HEK293 (cell line): ENCODE measurements around the gene GCAT.
A peak's percentile ranks its signal among the peaks of the same experiment; 100 is the strongest.

Experiments used
- CTCF ChIA-PET: fragments of 350-600 bp; formaldehyde crosslinking; extraction: SDS; loops from one replicate; lab custom pipeline; 2021; ENCODE audit warnings: antibody characterized with exemption; lab: Yijun Ruan, JAX
- POLR2A ChIA-PET: fragments of 300-600 bp; formaldehyde crosslinking; extraction: SDS; loops from one replicate; lab custom pipeline; 2020; ENCODE audit warnings: antibody characterized with exemption, inconsistent platforms; lab: Yijun Ruan, JAX
- H3K27ac ChIP-seq: fragments of 200-500 bp; sonication (Bioruptor generic); 2 replicates; pipeline ENCODE4 v1.5.1; 2014; ENCODE audit warnings: low read depth, low read length, control low read depth, inconsistent platforms; ENCODE audit errors: extremely low read depth
- H3K36me3 ChIP-seq, 2 experiments: fragments of 200-500 bp in 1 of 2; sonication (Bioruptor generic) in 1 of 2; 1 replicate in 1 of 2; 2 replicates in 1 of 2; pipeline ENCODE4 v1.5.1; 2014 to 2017; ENCODE audit warnings: inconsistent platforms in 2 of 2, low read length in 2 of 2; ENCODE audit not compliant: control insufficient read depth in 2 of 2, insufficient read depth in 1 of 2
- H3K4me1 ChIP-seq: fragments of 200-500 bp; sonication (Bioruptor generic); 2 replicates; pipeline ENCODE4 v1.5.1; 2014; ENCODE audit warnings: mild to moderate bottlenecking, low read length, inconsistent platforms; ENCODE audit not compliant: control insufficient read depth, insufficient read depth
- H3K4me3 ChIP-seq: 2 replicates; pipeline ENCODE4 v1.5.1; 2011; ENCODE audit warnings: low read depth, mild to moderate bottlenecking, control low read depth, low read length, moderate library complexity
- H3K9me3 ChIP-seq: fragments of 200-500 bp; sonication (Bioruptor generic); 2 replicates; pipeline ENCODE4 v1.5.1; 2014; ENCODE audit warnings: low read depth, low read length, inconsistent platforms; ENCODE audit not compliant: control insufficient read depth, insufficient read depth
- EGR2 ChIP-seq: fragments of 450-650 bp; formaldehyde crosslinking; IDR thresholded peaks from 2 replicates; pipeline ENCODE4 v1.5.1; 2016; ENCODE audit warnings: low read depth, missing biosample characterization, missing genetic modification characterization
- GFI1B ChIP-seq: fragments of 450-650 bp; formaldehyde crosslinking; IDR thresholded peaks from 2 replicates; pipeline ENCODE4 v1.5.1; 2016; ENCODE audit warnings: missing biosample characterization, missing genetic modification characterization
- IKZF3 ChIP-seq: fragments of 450-650 bp; IDR thresholded peaks from 2 replicates; pipeline ENCODE4 v1.5.0; 2018; ENCODE audit warnings: missing biosample characterization, mild to moderate bottlenecking, missing genetic modification characterization, moderate library complexity
- KLF7 ChIP-seq: fragments of 450-650 bp; formaldehyde crosslinking; IDR thresholded peaks from 2 replicates; pipeline ENCODE4 v1.5.1; 2016; ENCODE audit warnings: missing biosample characterization, missing genetic modification characterization, borderline replicate concordance
- KLF8 ChIP-seq: fragments of 450-650 bp; formaldehyde crosslinking; IDR thresholded peaks from 2 replicates; pipeline ENCODE4 v1.5.1; 2016; ENCODE audit warnings: missing biosample characterization, missing genetic modification characterization
- KLF9 ChIP-seq: fragments of 450-650 bp; formaldehyde crosslinking; IDR thresholded peaks from 2 replicates; pipeline ENCODE4 v1.5.1; 2016; ENCODE audit warnings: missing biosample characterization, missing genetic modification characterization, low read depth
- PRDM10 ChIP-seq: fragments of 450-650 bp; formaldehyde crosslinking; IDR thresholded peaks from 2 replicates; pipeline ENCODE4 v1.5.1; 2016; ENCODE audit warnings: missing biosample characterization, missing genetic modification characterization
- SCRT1 ChIP-seq: fragments of 450-650 bp; formaldehyde crosslinking; IDR thresholded peaks from 2 replicates; pipeline ENCODE4 v1.5.1; 2016; ENCODE audit warnings: missing biosample characterization, missing genetic modification characterization, borderline replicate concordance
- SP2 ChIP-seq: fragments of 450-650 bp; formaldehyde crosslinking; IDR thresholded peaks from 2 replicates; pipeline ENCODE4 v1.5.1; 2016; ENCODE audit warnings: missing biosample characterization, missing genetic modification characterization
- SP3 ChIP-seq: fragments of 450-650 bp; formaldehyde crosslinking; IDR thresholded peaks from 2 replicates; pipeline ENCODE4 v1.5.1; 2016; ENCODE audit warnings: missing biosample characterization, missing genetic modification characterization
- SP7 ChIP-seq: fragments of 450-650 bp; formaldehyde crosslinking; IDR thresholded peaks from 2 replicates; pipeline ENCODE4 v1.5.1; 2016; ENCODE audit warnings: missing biosample characterization, missing genetic modification characterization
- ZBTB1 ChIP-seq: fragments of 450-650 bp; formaldehyde crosslinking; IDR thresholded peaks from 2 replicates; pipeline ENCODE4 v1.5.1; 2016; ENCODE audit warnings: missing biosample characterization, missing genetic modification characterization
- ZBTB11 ChIP-seq: fragments of 450-650 bp; formaldehyde crosslinking; conservative IDR thresholded peaks from 2 replicates; pipeline ENCODE4 v1.5.1; 2016; ENCODE audit warnings: low read depth, missing biosample characterization, missing genetic modification characterization
- ZBTB48 ChIP-seq: fragments of 450-650 bp; formaldehyde crosslinking; IDR thresholded peaks from 2 replicates; pipeline ENCODE4 v1.5.1; 2016; ENCODE audit warnings: missing biosample characterization, missing genetic modification characterization
- ZFP37 ChIP-seq: fragments of 450-650 bp; formaldehyde crosslinking; IDR thresholded peaks from 2 replicates; pipeline ENCODE4 v1.5.1; 2016; ENCODE audit warnings: missing biosample characterization, missing genetic modification characterization
- ZNF133 ChIP-seq: fragments of 450-650 bp; formaldehyde crosslinking; IDR thresholded peaks from 2 replicates; pipeline ENCODE4 v1.5.1; 2016; ENCODE audit warnings: missing biosample characterization, missing genetic modification characterization
- ZNF157 ChIP-seq: fragments of 450-650 bp; formaldehyde crosslinking; IDR thresholded peaks from 2 replicates; pipeline ENCODE4 v1.5.1; 2016; ENCODE audit warnings: missing biosample characterization, missing genetic modification characterization
- ZNF16 ChIP-seq: fragments of 450-650 bp; formaldehyde crosslinking; IDR thresholded peaks from 2 replicates; pipeline ENCODE4 v1.5.1; 2016; ENCODE audit warnings: low read depth, missing biosample characterization, missing genetic modification characterization
- ZNF169 ChIP-seq: fragments of 450-650 bp; formaldehyde crosslinking; IDR thresholded peaks from 2 replicates; pipeline ENCODE4 v1.5.1; 2016; ENCODE audit warnings: missing biosample characterization, missing genetic modification characterization
- ZNF24 ChIP-seq: fragments of 450-650 bp; formaldehyde crosslinking; IDR thresholded peaks from 2 replicates; pipeline ENCODE4 v1.5.1; 2016; ENCODE audit warnings: missing biosample characterization, missing genetic modification characterization
- ZNF426 ChIP-seq: fragments of 450-650 bp; formaldehyde crosslinking; IDR thresholded peaks from 2 replicates; pipeline ENCODE4 v1.5.1; 2017; ENCODE audit warnings: missing biosample characterization, missing genetic modification characterization, mild to moderate bottlenecking, inconsistent platforms, moderate library complexity
- ZNF560 ChIP-seq: fragments of 450-650 bp; formaldehyde crosslinking; IDR thresholded peaks from 2 replicates; pipeline ENCODE4 v1.5.1; 2017; ENCODE audit warnings: missing biosample characterization, missing genetic modification characterization, borderline replicate concordance
- ZNF621 ChIP-seq: fragments of 450-650 bp; formaldehyde crosslinking; IDR thresholded peaks from 2 replicates; pipeline ENCODE4 v1.5.1; 2017; ENCODE audit warnings: missing biosample characterization, missing genetic modification characterization
- ZNF623 ChIP-seq: fragments of 450-650 bp; formaldehyde crosslinking; IDR thresholded peaks from 2 replicates; pipeline ENCODE4 v1.5.1; 2016; ENCODE audit warnings: missing biosample characterization, missing genetic modification characterization
- ZNF624 ChIP-seq: fragments of 450-650 bp; formaldehyde crosslinking; IDR thresholded peaks from 2 replicates; pipeline ENCODE4 v1.5.1; 2017; ENCODE audit warnings: missing biosample characterization, missing genetic modification characterization
- ZNF654 ChIP-seq: fragments of 450-650 bp; formaldehyde crosslinking; IDR thresholded peaks from 2 replicates; pipeline ENCODE4 v1.5.1; 2016; ENCODE audit warnings: low read depth, missing biosample characterization, missing genetic modification characterization
- ZNF660 ChIP-seq: fragments of 450-650 bp; IDR thresholded peaks from 2 replicates; pipeline ENCODE4 v1.5.1; 2018; ENCODE audit warnings: missing biosample characterization, mild to moderate bottlenecking, missing genetic modification characterization
- ZNF664 ChIP-seq: fragments of 450-650 bp; formaldehyde crosslinking; IDR thresholded peaks from 2 replicates; pipeline ENCODE4 v1.5.1; 2016; ENCODE audit warnings: missing biosample characterization, missing genetic modification characterization
- ZNF747 ChIP-seq: fragments of 450-650 bp; formaldehyde crosslinking; IDR thresholded peaks from 2 replicates; pipeline ENCODE4 v1.5.1; 2016; ENCODE audit warnings: missing biosample characterization, missing genetic modification characterization
- ZNF76 ChIP-seq: fragments of 450-650 bp; formaldehyde crosslinking; IDR thresholded peaks from 2 replicates; pipeline ENCODE4; 2016; ENCODE audit warnings: low read depth, missing biosample characterization, missing genetic modification characterization, borderline replicate concordance

The GCAT gene

GRCh38 chr22:37759281-37759680 is 48.5 kb upstream of the GCAT start (continued):
- TF ChIP-seq ZNF16 (tag by site-specific recombination) (no peak), KLF7 (tag by site-specific recombination) (no peak), ZNF133 (tag by site-specific recombination) (no peak), ZNF747 (no peak), SCRT1 (tag by site-specific recombination) (no peak), ZNF426 (tag by site-specific recombination) (no peak)

- ChIA-PET POLR2A (interaction anchor here (0.9 kb wide), 1 partner anchor 13 kb away, joined by 3 read pairs; no protein-coding TSS in a partner anchor), CTCF (no interaction called here)
- Histone ChIP-seq H3K9me3 (no peaks in the 10 kb centered on the region), H3K27ac (no peak overlapping the region), H3K4me3 (no peak overlapping the region), H3K36me3 (peaks cover 25 to 77% of the 10 kb centered on the region in 2 experiments), H3K4me1 (peaks cover 6% of the 10 kb centered on the region; the same call in 1 of the 2 replicates)
- TF ChIP-seq ZNF76 (no peak), ZNF623 (no peak), GFI1B (tag by site-specific recombination) (no peak)
- TF ChIP-seq, all 188 proteins: peak for 0
These were observed 47.6 kb upstream of the GCAT start for GRCh38 chr22:37760152-37760551.

- Histone ChIP-seq H3K27ac (no peak overlapping the region), H3K36me3 (peaks cover 25 to 69% of the 10 kb centered on the region in 2 experiments), H3K9me3 (no peaks in the 10 kb centered on the region), H3K4me3 (no peak overlapping the region), H3K4me1 (peaks cover 6% of the 10 kb centered on the region; the same call in 1 of the 2 replicates)
- ChIA-PET POLR2A (interaction anchor here (0.5 to 2.2 kb wide), 4 partner anchors 9 to 150 kb away, joined by 3 to 8 read pairs (median 4); no protein-coding TSS in a partner anchor), CTCF (no interaction called here)
- TF ChIP-seq KLF9: no peak
- TF ChIP-seq ZNF664: no peak
- TF ChIP-seq ZNF16 (tag by site-specific recombination): no peak
- TF ChIP-seq ZNF560 (tag by site-specific recombination): no peak
- TF ChIP-seq ZNF24 (tag by site-specific recombination): no peak
- TF ChIP-seq ZFP37 (tag by site-specific recombination): no peak
- TF ChIP-seq ZNF624 (tag by site-specific recombination): no peak
- no peak for TF ChIP-seq ZNF621 (tag by site-specific recombination)
- TF ChIP-seq SP7 (tag by site-specific recombination): 0 out of 2 replicates have a peak, but pooled peaks have one; percentile 19
- TF ChIP-seq ZNF660 (tag by site-specific recombination): no peak
- TF ChIP-seq KLF8: no peak
- TF ChIP-seq PRDM10 (tag by site-specific recombination): no peak
- TF ChIP-seq ZNF157 (tag by site-specific recombination): no peak
- TF ChIP-seq ZBTB11 (tag by site-specific recombination): no peak
- TF ChIP-seq SP2 (tag by site-specific recombination): 0 out of 2 replicates have a peak, but pooled peaks have one; percentile 11
- no peak for TF ChIP-seq SP3 (tag by site-specific recombination)
- TF ChIP-seq ZNF654 (tag by site-specific recombination): no peak
- no peak for TF ChIP-seq ZNF169 (tag by site-specific recombination)
- TF ChIP-seq IKZF3 (tag by site-specific recombination): no peak
- no peak for TF ChIP-seq ZBTB1 (tag by site-specific recombination)
- TF ChIP-seq ZBTB48 (tag by site-specific recombination): no peak
- peak; percentile 75 for TF ChIP-seq EGR2 (tag by site-specific recombination)
These were observed 45.3 kb upstream of the GCAT start for GRCh38 chr22:37762389-37762836.
